Stimulated activated CD8-positive, alpha-beta memory T cell treated with anti-CD3 and anti-CD28 coated beads, Interleukin-2, amount 100 ng/mL, for 48 hours (primary cell): ENCODE measurements around the gene MDM2.
"Not testable (repeated sequence)": the region's sequence is repeated elsewhere in the genome, so short reads cannot be mapped to it uniquely, and the experiment has no call there.

ENCODE experiments used
- DNase-seq, 2 donors: peaks; one replicate each; pipeline ENCODE4 v3.0.0-alpha.2; 2020; ENCODE audit warnings: low read depth in 2 of 2

Gene MDM2

DNA sequence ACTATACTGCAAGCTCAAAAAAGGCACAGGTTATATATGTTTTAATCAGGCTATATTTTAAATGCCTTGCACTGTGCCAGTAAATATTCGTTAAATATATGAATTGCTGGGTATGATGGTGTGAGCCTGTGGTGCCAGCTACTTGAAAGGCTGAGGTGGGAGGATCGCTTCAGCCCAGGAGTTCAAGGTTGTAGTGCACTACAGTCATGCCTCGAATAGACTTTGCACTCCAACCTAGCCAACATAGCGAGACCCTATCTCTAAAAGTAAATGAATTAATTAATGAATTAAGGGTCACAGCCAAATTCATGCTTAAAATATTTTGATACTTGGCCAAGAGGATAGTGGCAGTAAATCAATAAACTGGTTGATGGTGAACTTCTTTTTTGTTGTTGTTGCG, 22.2 kb upstream of the MDM2 start:
- no peak for DNase-seq

DNA sequence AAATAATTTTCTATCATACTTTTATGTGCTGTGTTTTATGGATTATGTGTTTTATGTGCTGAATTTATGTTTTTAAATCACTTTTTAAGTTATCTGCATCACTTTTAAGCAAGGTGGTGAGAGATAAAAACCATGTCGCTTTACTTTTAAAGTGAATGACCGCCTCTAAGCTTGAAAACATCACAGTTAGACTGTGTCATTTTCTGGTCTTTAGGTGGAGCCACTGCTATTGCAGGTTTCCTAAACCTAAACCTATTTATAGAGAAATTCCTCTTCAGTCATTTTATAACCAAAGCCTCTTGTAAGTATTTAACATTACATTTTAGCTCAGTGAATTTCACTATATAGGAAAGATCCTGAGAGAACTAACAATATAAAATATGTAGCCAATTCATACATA, 21.0 kb upstream of the MDM2 start:
- no peak for DNase-seq

DNA sequence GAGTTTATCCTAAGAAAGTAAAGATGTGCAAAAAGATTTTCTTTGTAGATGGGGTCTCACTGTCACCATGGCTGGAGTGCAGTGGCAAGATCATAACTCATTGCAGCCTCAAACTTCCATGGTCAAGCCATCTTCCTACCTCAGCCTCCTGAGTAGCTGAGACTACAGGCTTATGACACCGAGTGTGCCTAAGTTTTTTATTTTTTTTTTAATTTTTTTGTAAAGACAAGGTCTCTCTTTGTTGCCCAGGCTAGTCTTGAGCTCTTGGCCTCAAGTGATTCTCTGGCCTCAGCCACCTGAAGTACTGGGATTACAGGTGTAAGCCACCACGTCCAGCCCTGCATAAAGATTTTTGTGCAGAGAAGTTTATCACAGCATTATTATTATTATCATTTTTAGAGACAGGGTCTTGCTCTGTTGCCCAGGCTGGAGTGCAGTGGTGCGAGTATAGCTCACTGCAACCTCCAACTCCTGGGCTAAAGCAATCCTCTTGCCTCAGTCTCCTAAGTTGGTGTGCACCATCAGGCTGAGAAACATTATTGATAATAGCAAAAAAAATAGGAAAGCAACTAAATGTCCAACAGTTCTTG, 19.3 kb upstream of the MDM2 start:
- no peak for DNase-seq

DNA sequence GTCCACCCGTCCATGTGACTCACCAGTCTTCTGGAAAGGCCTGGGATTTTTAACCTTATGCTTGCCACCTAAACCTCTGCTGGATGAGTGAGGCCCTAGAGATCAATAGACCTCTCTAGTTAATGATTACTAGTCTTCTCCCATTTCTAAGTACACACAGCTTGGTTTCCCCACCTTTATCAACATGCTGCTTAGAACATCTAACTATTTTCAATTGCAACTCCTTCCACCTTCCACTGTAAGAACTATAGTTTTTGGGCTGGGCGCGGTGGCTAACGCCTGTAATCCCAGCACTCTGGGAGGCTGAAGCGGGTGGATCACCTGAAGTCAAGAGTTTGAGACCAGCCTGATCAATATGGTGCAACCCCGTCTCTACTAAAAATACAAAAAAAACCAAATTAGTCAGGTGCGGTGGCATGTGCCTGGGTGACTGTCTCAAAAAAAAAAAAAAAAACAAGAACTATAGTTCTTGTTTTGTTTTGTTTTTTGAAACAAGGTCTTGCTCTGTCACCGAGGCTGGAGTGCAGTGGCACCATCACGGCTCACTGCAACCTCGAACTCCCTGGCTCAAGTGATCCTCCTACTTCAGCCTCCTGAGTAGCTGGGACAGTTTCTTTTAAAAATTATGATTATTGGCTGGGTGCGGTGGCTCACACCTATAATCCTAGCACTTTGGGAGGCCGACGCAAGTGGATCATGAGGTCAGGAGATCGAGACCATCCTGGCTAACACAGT, 18.7 kb upstream of the MDM2 start:
- no peak for DNase-seq

DNA sequence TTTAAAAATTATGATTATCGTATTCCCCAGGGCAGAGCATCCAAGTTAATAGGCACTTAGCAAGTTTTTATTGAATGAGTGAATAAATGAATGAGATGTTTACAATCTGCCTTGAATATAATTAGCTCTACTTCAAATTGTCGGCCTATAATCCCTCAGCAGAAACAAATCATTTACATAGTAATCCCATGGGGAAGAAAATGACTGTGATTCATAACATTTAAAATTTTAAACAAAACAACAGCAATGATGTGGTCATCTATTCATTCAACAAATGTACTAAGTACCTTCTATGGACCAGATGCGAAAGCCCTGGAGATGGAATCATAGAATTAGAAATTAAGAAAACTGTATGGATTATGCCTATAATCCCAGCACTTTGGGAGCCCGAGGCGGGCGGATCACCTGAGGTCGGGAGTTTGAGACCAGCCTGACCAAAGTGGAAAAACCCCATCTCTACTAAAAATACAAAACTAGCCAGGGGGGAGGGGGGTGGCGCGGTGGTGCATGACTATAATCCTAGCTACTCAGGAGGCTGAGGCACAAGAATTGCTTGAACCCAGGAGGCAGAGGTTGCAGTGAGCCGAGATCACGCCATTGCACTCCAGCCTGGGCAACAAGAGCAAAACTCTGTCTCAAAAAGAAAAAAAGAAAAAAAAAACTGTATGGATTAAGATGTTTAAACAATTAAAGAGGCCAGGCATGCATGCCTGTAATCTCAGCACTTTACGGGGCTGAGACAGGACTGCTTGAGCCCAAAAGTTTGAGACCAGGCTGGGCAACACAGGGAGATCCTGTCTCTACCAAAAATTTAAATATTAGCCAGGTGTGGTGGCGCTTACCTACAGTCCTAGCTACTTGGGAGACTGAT, 17.7 kb upstream of the MDM2 start:
- DNase-seq = no peak

DNA sequence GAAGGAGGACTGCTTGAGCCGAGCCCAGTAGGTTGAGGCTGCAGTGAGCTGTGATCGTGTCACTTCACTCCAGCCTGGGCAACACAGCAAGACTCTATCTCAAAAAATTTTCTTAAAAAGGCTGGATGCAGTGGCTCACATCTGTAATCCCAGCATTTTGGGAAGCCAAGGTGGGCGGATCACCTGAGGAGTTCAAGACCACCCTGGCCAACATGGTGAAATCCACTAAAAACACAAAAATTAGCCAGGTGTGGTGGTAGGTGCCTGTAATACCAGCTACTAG, 17.1 kb upstream of the MDM2 start:
- DNase-seq = no peak

DNA sequence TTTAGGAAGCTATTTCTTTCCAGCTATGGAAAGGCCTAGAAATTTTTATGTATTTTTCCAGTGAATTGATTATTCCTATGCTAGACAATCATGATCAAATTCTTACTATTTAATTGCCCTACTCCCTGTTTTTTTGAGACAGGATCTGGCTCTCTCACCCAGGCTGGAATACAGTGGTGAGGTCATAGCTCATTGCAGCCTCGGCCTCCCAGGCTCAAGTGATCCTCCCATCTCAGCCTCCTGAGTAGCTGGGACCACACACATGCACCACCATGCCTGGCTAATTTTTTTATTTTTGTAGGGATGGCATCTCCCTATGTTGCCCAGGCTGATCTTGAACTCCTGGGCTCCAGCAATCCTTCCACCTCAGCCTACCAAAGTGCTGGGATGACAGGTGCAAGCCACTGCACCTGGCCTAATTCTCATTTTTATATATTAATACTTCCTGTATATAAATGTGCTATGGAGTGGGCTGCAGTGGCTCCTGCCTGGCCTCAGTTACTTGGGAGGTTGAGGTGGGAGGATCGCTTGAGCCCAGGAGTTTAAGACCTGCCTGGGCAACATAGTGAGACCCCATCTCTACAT, 16.0 kb upstream of the MDM2 start:
- DNase-seq = no peak

DNA sequence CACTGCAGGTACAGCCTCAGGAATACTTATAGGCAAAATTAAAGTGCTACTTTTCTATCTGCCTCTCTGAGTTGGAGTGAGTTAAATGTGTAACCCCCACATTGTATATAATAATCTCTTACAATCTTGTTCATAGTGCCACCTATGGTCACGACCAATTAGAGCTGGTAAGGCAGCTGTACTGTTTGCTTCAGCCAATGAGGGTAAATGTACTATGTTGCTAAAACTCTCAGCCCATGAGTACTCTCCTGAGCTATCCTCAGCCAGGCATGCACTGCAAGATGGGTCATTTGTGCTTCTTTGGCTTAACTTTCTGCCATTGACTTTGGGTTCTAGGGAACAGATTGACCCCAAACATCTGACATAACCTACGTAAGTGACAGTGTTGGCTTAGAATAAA, 15.0 kb upstream of the MDM2 start:
- no peak for DNase-seq

DNA sequence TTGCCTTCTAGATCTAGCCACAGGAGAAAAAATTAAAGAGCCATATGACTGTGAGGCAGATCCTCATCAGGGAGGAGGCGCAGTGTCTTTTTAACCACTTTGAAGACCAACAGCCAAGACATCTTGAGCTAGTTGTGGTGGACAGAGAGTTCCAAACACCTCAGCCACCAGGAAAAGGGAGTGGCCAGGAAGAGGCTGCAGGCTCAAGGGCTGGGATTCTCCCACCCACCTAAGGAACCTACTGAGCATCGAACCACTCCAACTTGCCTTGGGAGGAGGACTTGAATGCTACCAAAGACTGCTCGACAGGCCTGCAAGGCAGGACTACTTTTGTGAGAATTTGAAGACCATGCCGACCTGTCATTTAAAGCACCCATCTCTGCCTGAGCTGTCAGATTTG, 14.5 kb upstream of the MDM2 start:
- no peak for DNase-seq

GRCh38 chr12:68793975-68794652, 13.9 kb upstream of the MDM2 start:
- no peak for DNase-seq

- no peak for DNase-seq
Observed at GRCh38 chr12:68794653-68795251, 13.2 kb upstream of the MDM2 start.

- DNase-seq = no peak
Observed at GRCh38 chr12:68796399-68796798, 11.6 kb upstream of the MDM2 start.

- no peak for DNase-seq
Observed at GRCh38 chr12:68798882-68799234, 9.1 kb upstream of the MDM2 start.

DNA sequence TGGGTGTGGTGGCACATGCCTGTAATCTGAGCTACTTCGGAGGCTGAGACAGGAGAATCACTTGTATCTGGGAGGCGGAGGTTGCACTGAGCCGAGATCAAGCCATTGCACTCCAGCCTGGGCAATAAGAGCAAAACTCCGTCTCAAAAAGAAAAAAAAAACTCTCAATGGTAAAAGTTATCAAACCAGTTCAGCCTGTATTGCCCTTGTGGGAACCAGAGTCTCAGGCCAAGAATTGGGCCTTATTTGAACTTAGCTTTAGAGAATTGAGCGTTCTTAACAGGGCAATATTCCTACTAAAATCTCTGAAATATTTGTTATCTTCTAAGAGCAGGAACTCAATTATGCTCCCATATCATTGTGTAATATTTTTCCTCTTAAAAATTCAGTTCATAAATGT, 7.7 kb upstream of the MDM2 start:
- no peak for DNase-seq

GRCh38 chr12:68801124-68801523, 6.9 kb upstream of the MDM2 start:
- DNase-seq = not testable (repeated sequence)

DNA sequence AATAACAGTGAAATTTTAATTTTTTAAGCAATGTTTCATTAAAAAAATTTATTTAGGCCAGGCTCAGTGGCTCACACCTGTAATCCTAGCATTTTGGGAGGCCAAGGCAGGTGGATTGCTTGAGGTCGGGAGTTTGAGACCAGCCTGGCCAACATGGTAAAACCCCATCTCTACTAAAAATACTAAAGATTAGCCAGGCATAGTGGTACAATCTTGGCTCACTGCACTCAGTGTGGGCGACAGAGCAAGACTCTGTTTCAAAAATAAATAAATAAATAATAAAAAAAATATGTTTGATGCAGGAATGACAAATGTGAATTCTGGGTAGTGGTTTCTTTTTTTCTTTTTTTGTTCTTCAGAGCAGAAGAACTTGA, 5.6 kb upstream of the MDM2 start:
- not testable (repeated sequence) for DNase-seq

DNA sequence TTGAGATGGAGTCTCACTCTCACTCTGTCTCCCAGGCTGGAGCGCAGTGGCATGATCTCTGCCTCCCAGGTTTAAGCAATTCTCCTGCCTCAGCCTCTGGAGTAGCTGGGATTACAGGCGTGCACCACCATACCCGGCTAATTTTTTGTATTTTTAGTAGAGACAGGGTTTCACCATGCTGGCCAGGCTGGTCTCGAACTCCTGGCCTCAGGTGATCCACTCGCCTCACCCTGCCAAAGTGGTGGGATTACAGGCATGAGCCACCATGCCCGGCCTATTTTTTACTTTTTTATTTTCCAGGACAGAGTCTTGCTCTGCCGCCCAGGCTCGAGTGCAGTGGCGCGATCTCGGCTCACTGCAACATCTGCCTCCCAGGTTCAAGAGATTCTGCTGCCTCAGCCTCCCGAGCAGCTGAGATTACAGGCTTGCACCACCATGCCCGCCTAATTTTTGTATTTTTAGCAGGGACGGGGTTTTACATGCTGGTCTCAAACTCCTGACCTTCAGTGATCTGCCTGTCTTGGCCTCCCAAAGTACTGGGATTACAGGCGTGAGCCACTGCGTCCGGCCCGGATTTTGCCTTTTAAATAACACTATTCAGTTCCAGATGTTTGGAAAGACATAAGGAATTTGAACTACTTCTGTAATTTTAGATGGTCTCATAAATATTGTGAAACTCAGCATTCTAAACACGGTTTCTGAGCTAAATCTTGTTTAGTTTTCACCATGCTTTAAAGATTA, 4.9 kb upstream of the MDM2 start:
- not testable (repeated sequence) for DNase-seq

GRCh38 chr12:68803948-68804656, 3.9 kb upstream of the MDM2 start:
- no peak for DNase-seq

DNA sequence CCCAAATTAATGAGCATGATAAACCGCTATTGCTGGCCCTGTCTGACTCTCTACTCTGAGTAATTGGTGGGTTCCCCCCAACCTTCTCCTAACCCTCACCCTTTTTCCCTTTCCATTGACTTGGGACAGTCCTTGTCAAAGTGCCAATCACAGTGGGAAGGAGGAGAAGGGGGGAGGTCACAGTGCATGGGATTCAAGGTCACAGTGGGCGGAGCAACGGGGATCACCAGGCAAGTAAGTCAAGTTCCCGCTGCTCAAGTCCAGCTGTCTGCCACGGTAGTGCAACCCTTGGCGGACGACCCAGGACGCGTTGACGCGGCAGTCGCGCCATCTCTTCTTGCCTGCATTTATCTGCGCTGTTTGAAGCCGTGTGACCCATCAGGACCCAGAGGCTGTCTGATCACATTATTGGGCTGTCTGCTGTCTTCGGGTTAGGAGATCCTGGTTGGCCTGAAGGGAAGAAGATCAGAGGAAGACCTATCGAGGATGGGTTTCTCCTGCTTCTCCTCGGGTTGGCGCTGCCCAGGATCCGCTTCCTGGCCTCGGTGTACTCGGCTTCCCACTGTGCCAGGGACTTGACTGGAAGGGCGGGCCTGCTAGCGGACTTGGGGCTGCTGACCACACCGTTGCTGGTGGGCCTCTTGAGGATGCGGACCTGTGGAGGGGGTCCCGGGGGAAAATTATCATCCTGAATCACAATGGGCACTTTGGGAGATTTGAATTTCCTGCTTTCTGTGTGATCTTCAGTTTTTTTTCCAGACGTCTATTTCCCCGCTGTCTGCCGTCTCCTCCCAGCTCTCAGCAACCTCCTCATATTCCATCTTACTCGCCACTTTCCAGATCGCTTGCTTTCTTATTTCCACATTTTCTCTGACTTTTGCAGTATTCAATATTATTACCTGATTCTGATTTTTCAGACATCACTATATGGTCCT, 3.1 kb upstream of the MDM2 start:
- DNase-seq = no peak
